ENCODE data around the gene DRC3.

Gene DRC3

GRCh38 chr17:17972952-17973254 is 241 bp downstream of the DRC3 start:
- Histone ChIP-seq H3K4me3 (ENCODE audit: low read depth in 1 of 2, low read length in 2 of 2) (peak overlapping the region; percentile 56 to 57), H3K4me1 (ENCODE audit: insufficient read depth, low read length) (peaks cover 14% of the 10 kb centered on the region), H3K27me3 (ENCODE audit: control insufficient read depth in 1 of 2, insufficient read depth in 2 of 2, low read length in 2 of 2) (no peaks in the 10 kb centered on the region), H3K36me3 (ENCODE audit: insufficient read depth, low read length) (no peaks in the 10 kb centered on the region), H3K27ac (ENCODE audit: low read depth, low read length) (peak overlapping the region; percentile 38), H3K9ac (ENCODE audit: low read length) (no peak overlapping the region), H3K9me3 (ENCODE audit: low read length) (no peaks in the 10 kb centered on the region)

GRCh38 chr17:17975436-17975835 is 2.8 kb downstream of the DRC3 start:
- no peaks in the 10 kb centered on the region for H3K9me3 ChIP-seq (ENCODE audit: low read length)
- H3K9ac ChIP-seq (ENCODE audit: low read length): no peak overlapping the region
- H3K27ac ChIP-seq (ENCODE audit: low read depth, low read length): no peak overlapping the region
- H3K4me1 ChIP-seq (ENCODE audit: insufficient read depth, low read length): peaks cover 11% of the 10 kb centered on the region
- no peaks in the 10 kb centered on the region for H3K27me3 ChIP-seq (ENCODE audit: control insufficient read depth in 1 of 2, insufficient read depth in 2 of 2, low read length in 2 of 2)
- no peaks in the 10 kb centered on the region for H3K36me3 ChIP-seq (ENCODE audit: insufficient read depth, low read length)
- H3K4me3 ChIP-seq (ENCODE audit: low read depth in 1 of 2, low read length in 2 of 2): no peak overlapping the region

GRCh38 chr17:17976931-17977570 is 4.4 kb downstream of the DRC3 start:
- Histone ChIP-seq H3K4me1 (ENCODE audit: insufficient read depth, low read length) (no peaks in the 10 kb centered on the region), H3K9me3 (ENCODE audit: low read length) (no peaks in the 10 kb centered on the region), H3K27ac (ENCODE audit: low read depth, low read length) (no peak overlapping the region), H3K4me3 (ENCODE audit: low read depth in 1 of 2, low read length in 2 of 2) (no peak overlapping the region), H3K27me3 (ENCODE audit: control insufficient read depth in 1 of 2, insufficient read depth in 2 of 2, low read length in 2 of 2) (no peaks in the 10 kb centered on the region), H3K36me3 (ENCODE audit: insufficient read depth, low read length) (no peaks in the 10 kb centered on the region), H3K9ac (ENCODE audit: low read length) (no peak overlapping the region)

GRCh38 chr17:17978481-17979424 is 6.1 kb downstream of the DRC3 start:
- Histone ChIP-seq H3K27me3 (ENCODE audit: control insufficient read depth in 1 of 2, insufficient read depth in 2 of 2, low read length in 2 of 2) (no peaks in the 10 kb centered on the region), H3K36me3 (ENCODE audit: insufficient read depth, low read length) (no peaks in the 10 kb centered on the region), H3K9me3 (ENCODE audit: low read length) (no peaks in the 10 kb centered on the region), H3K9ac (ENCODE audit: low read length) (no peak overlapping the region), H3K27ac (ENCODE audit: low read depth, low read length) (no peak overlapping the region), H3K4me1 (ENCODE audit: insufficient read depth, low read length) (no peaks in the 10 kb centered on the region), H3K4me3 (ENCODE audit: low read depth in 1 of 2, low read length in 2 of 2) (no peak overlapping the region)

GRCh38 chr17:17979778-17980177 is 7.1 kb downstream of the DRC3 start:
- Histone ChIP-seq H3K9me3 (ENCODE audit: low read length) (no peaks in the 10 kb centered on the region), H3K27me3 (ENCODE audit: control insufficient read depth in 1 of 2, insufficient read depth in 2 of 2, low read length in 2 of 2) (no peaks in the 10 kb centered on the region), H3K4me1 (ENCODE audit: insufficient read depth, low read length) (no peaks in the 10 kb centered on the region), H3K9ac (ENCODE audit: low read length) (no peak overlapping the region), H3K27ac (ENCODE audit: low read depth, low read length) (no peak overlapping the region), H3K36me3 (ENCODE audit: insufficient read depth, low read length) (no peaks in the 10 kb centered on the region), H3K4me3 (ENCODE audit: low read depth in 1 of 2, low read length in 2 of 2) (no peak overlapping the region)

- no peaks in the 10 kb centered on the region for H3K27me3 ChIP-seq (ENCODE audit: control insufficient read depth in 1 of 2, insufficient read depth in 2 of 2, low read length in 2 of 2)
- H3K9me3 ChIP-seq (ENCODE audit: low read length): no peaks in the 10 kb centered on the region
- no peak overlapping the region for H3K9ac ChIP-seq (ENCODE audit: low read length)
- H3K27ac ChIP-seq (ENCODE audit: low read depth, low read length): no peak overlapping the region
- H3K4me1 ChIP-seq (ENCODE audit: insufficient read depth, low read length): no peaks in the 10 kb centered on the region
- no peaks in the 10 kb centered on the region for H3K36me3 ChIP-seq (ENCODE audit: insufficient read depth, low read length)
- no peak overlapping the region for H3K4me3 ChIP-seq (ENCODE audit: low read depth in 1 of 2, low read length in 2 of 2)
These were observed 8.7 kb downstream of the DRC3 start for GRCh38 chr17:17981330-17981729.

- H3K36me3 ChIP-seq (ENCODE audit: insufficient read depth, low read length): no peaks in the 10 kb centered on the region
- no peak overlapping the region for H3K9ac ChIP-seq (ENCODE audit: low read length)
- no peak overlapping the region for H3K4me3 ChIP-seq (ENCODE audit: low read depth in 1 of 2, low read length in 2 of 2)
- no peaks in the 10 kb centered on the region for H3K27me3 ChIP-seq (ENCODE audit: control insufficient read depth in 1 of 2, insufficient read depth in 2 of 2, low read length in 2 of 2)
- H3K27ac ChIP-seq (ENCODE audit: low read depth, low read length): no peak overlapping the region
- H3K4me1 ChIP-seq (ENCODE audit: insufficient read depth, low read length): no peaks in the 10 kb centered on the region
- no peaks in the 10 kb centered on the region for H3K9me3 ChIP-seq (ENCODE audit: low read length)
These were observed 10.1 kb downstream of the DRC3 start for GRCh38 chr17:17982801-17983200.

- H3K9me3 ChIP-seq (ENCODE audit: low read length): no peaks in the 10 kb centered on the region
- H3K4me3 ChIP-seq (ENCODE audit: low read depth in 1 of 2, low read length in 2 of 2): no peak overlapping the region
- no peak overlapping the region for H3K27ac ChIP-seq (ENCODE audit: low read depth, low read length)
- peaks cover 2% of the 10 kb centered on the region for H3K36me3 ChIP-seq (ENCODE audit: insufficient read depth, low read length)
- H3K27me3 ChIP-seq (ENCODE audit: control insufficient read depth in 1 of 2, insufficient read depth in 2 of 2, low read length in 2 of 2): no peaks in the 10 kb centered on the region
- no peaks in the 10 kb centered on the region for H3K4me1 ChIP-seq (ENCODE audit: insufficient read depth, low read length)
- no peak overlapping the region for H3K9ac ChIP-seq (ENCODE audit: low read length)
These were observed 10.7 kb downstream of the DRC3 start for GRCh38 chr17:17983376-17983775.

GRCh38 chr17:17983776-17984175 is 11.1 kb downstream of the DRC3 start:
- peaks cover 6% of the 10 kb centered on the region for H3K36me3 ChIP-seq (ENCODE audit: insufficient read depth, low read length)
- H3K27ac ChIP-seq (ENCODE audit: low read depth, low read length): no peak overlapping the region

GRCh38 chr17:17985153-17985552 is 12.5 kb downstream of the DRC3 start:
- H3K4me3 ChIP-seq (ENCODE audit: low read depth in 1 of 2, low read length in 2 of 2): no peak overlapping the region
- H3K36me3 ChIP-seq (ENCODE audit: insufficient read depth, low read length): peaks cover 6% of the 10 kb centered on the region
- H3K27me3 ChIP-seq (ENCODE audit: control insufficient read depth in 1 of 2, insufficient read depth in 2 of 2, low read length in 2 of 2): no peaks in the 10 kb centered on the region
- no peak overlapping the region for H3K9ac ChIP-seq (ENCODE audit: low read length)
- H3K27ac ChIP-seq (ENCODE audit: low read depth, low read length): no peak overlapping the region
- no peaks in the 10 kb centered on the region for H3K4me1 ChIP-seq (ENCODE audit: insufficient read depth, low read length)
- no peaks in the 10 kb centered on the region for H3K9me3 ChIP-seq (ENCODE audit: low read length)

More at GRCh38 chr17:17983776-17984175, 11.1 kb downstream of the DRC3 start:
- Histone ChIP-seq H3K4me1 (ENCODE audit: insufficient read depth, low read length) (no peaks in the 10 kb centered on the region), H3K4me3 (ENCODE audit: low read depth in 1 of 2, low read length in 2 of 2) (no peak overlapping the region), H3K9me3 (ENCODE audit: low read length) (no peaks in the 10 kb centered on the region), H3K9ac (ENCODE audit: low read length) (no peak overlapping the region), H3K27me3 (ENCODE audit: control insufficient read depth in 1 of 2, insufficient read depth in 2 of 2, low read length in 2 of 2) (no peaks in the 10 kb centered on the region)

- Histone ChIP-seq H3K27me3 (ENCODE audit: control insufficient read depth in 1 of 2, insufficient read depth in 2 of 2, low read length in 2 of 2) (no peaks in the 10 kb centered on the region), H3K4me3 (ENCODE audit: low read depth in 1 of 2, low read length in 2 of 2) (no peak overlapping the region), H3K27ac (ENCODE audit: low read depth, low read length) (no peak overlapping the region), H3K36me3 (ENCODE audit: insufficient read depth, low read length) (peaks cover 6% of the 10 kb centered on the region), H3K9me3 (ENCODE audit: low read length) (no peaks in the 10 kb centered on the region), H3K4me1 (ENCODE audit: insufficient read depth, low read length) (no peaks in the 10 kb centered on the region), H3K9ac (ENCODE audit: low read length) (no peak overlapping the region)
These were observed 12.9 kb downstream of the DRC3 start for GRCh38 chr17:17985555-17985954.
